ENCODE results near the gene NT5DC1. TPM values are rescaled to one million over a fixed set of nuclear protein-coding genes. Genes with fewer than 3 reads are reported as not detected.

NT5DC1 gene
- total RNA-seq, 1 donor from 2014 or later = 29.7 TPM

- H3K79me2 ChIP-seq (ENCODE audit: insufficient read depth, low read length) = peaks cover 19% of the 10 kb centered on the region
- Mint-ChIP-seq H3K36me3 (ENCODE audit: low read depth, unreplicated experiment) (no peaks in the 10 kb centered on the region), H3K4me3 (ENCODE audit: unreplicated experiment) (no peak overlapping the region), H3K9me3 (ENCODE audit: unreplicated experiment) (no peaks in the 10 kb centered on the region), H3K27me3 (ENCODE audit: low read depth, unreplicated experiment) (no peaks in the 10 kb centered on the region), H3K27ac (ENCODE audit: unreplicated experiment) (no peak overlapping the region), H3K4me1 (ENCODE audit: low read depth, unreplicated experiment) (peaks cover 3% of the 10 kb centered on the region)
- H3K9ac ChIP-seq (ENCODE audit: low read length) = no peak overlapping the region
- no peak overlapping the region for H3K27ac ChIP-seq (ENCODE audit: low read depth, low read length)
- H3K4me2 ChIP-seq (ENCODE audit: low read length) = no peak overlapping the region
- no peaks in the 10 kb centered on the region for H3K27me3 ChIP-seq (ENCODE audit: insufficient read depth, low read length)
- peaks cover 6% of the 10 kb centered on the region for H3K36me3 ChIP-seq (ENCODE audit: insufficient read depth, low read length)
- no peak overlapping the region for H3K4me3 ChIP-seq (ENCODE audit: insufficient read depth, low read depth, low read length)
- no peaks in the 10 kb centered on the region for H3K9me3 ChIP-seq (ENCODE audit: insufficient read depth, low read depth, low read length)
- no peaks in the 10 kb centered on the region for H3K4me1 ChIP-seq (ENCODE audit: insufficient read depth, low read length)
- TF ChIP-seq CTCF (IDR thresholded peaks at IDR 0.05; ENCODE audit: insufficient read depth, low read depth, low read length) (no peak), EZH2 (IDR thresholded peaks at IDR 0.05; ENCODE audit: insufficient read depth, low read length) (no peak)
- H2AFZ ChIP-seq (ENCODE audit: low read depth, low read length) = no peak overlapping the region
- DNase-seq (ENCODE audit: low read depth) (no peak), FAIRE-seq (no peak)
- H4K20me1 ChIP-seq (ENCODE audit: insufficient read depth, low read length) = peaks cover 13% of the 10 kb centered on the region
Observed at GRCh38 chr6:116271149-116271708, 170.6 kb downstream of the NT5DC1 start.

- no peak for FAIRE-seq
- Mint-ChIP-seq H3K27me3 (ENCODE audit: low read depth, unreplicated experiment) (no peaks in the 10 kb centered on the region), H3K27ac (ENCODE audit: unreplicated experiment) (no peak overlapping the region), H3K4me3 (ENCODE audit: unreplicated experiment) (peak overlapping the region; percentile 98), H3K4me1 (ENCODE audit: low read depth, unreplicated experiment) (peaks cover 5% of the 10 kb centered on the region), H3K36me3 (ENCODE audit: low read depth, unreplicated experiment) (no peaks in the 10 kb centered on the region), H3K9me3 (ENCODE audit: unreplicated experiment) (no peaks in the 10 kb centered on the region)
- H3K27me3 ChIP-seq (ENCODE audit: insufficient read depth, low read length) = no peaks in the 10 kb centered on the region
- peaks cover 42% of the 10 kb centered on the region for H4K20me1 ChIP-seq (ENCODE audit: insufficient read depth, low read length)
- H3K4me1 ChIP-seq (ENCODE audit: insufficient read depth, low read length) = peaks cover 20% of the 10 kb centered on the region
- TF ChIP-seq CTCF (IDR thresholded peaks at IDR 0.05; ENCODE audit: insufficient read depth, low read depth, low read length) (no peak), EZH2 (IDR thresholded peaks at IDR 0.05; ENCODE audit: insufficient read depth, low read length) (no peak)
- no peak overlapping the region for H2AFZ ChIP-seq (ENCODE audit: low read depth, low read length)
- peak overlapping the region; percentile 67 for H3K9ac ChIP-seq (ENCODE audit: low read length)
- H3K36me3 ChIP-seq (ENCODE audit: insufficient read depth, low read length) = peaks cover 17% of the 10 kb centered on the region
- H3K4me2 ChIP-seq (ENCODE audit: low read length) = peak overlapping the region; percentile 88
- no peaks in the 10 kb centered on the region for H3K9me3 ChIP-seq (ENCODE audit: insufficient read depth, low read depth, low read length)
- peak overlapping the region; percentile 57 for H3K4me3 ChIP-seq (ENCODE audit: insufficient read depth, low read depth, low read length)
- no peak overlapping the region for H3K27ac ChIP-seq (ENCODE audit: low read depth, low read length)
- no peak for DNase-seq (ENCODE audit: low read depth)
- peaks cover 52% of the 10 kb centered on the region for H3K79me2 ChIP-seq (ENCODE audit: insufficient read depth, low read length)
Observed at GRCh38 chr6:116277124-116277523, 176.5 kb downstream of the NT5DC1 start.

GRCh38 chr6:116278481-116278829 is 177.8 kb downstream of the NT5DC1 start:
- Histone ChIP-seq H3K36me3 (ENCODE audit: insufficient read depth, low read length) (peaks cover 13% of the 10 kb centered on the region), H3K4me3 (ENCODE audit: insufficient read depth, low read depth, low read length) (peak overlapping the region; percentile 89), H4K20me1 (ENCODE audit: insufficient read depth, low read length) (peaks cover 42% of the 10 kb centered on the region), H3K27me3 (ENCODE audit: insufficient read depth, low read length) (no peaks in the 10 kb centered on the region), H3K9me3 (ENCODE audit: insufficient read depth, low read depth, low read length) (no peaks in the 10 kb centered on the region), H3K4me2 (ENCODE audit: low read length) (peak overlapping the region; percentile 88), H2AFZ (ENCODE audit: low read depth, low read length) (no peak overlapping the region), H3K79me2 (ENCODE audit: insufficient read depth, low read length) (peaks cover 52% of the 10 kb centered on the region), H3K27ac (ENCODE audit: low read depth, low read length) (peak overlapping the region; percentile 97), H3K4me1 (ENCODE audit: insufficient read depth, low read length) (peaks cover 20% of the 10 kb centered on the region), H3K9ac (ENCODE audit: low read length) (peak overlapping the region; percentile 98)
- Mint-ChIP-seq H3K36me3 (ENCODE audit: low read depth, unreplicated experiment) (no peaks in the 10 kb centered on the region), H3K27ac (ENCODE audit: unreplicated experiment) (no peak overlapping the region), H3K4me1 (ENCODE audit: low read depth, unreplicated experiment) (peaks cover 5% of the 10 kb centered on the region), H3K4me3 (ENCODE audit: unreplicated experiment) (peak overlapping the region; percentile 98), H3K27me3 (ENCODE audit: low read depth, unreplicated experiment) (no peaks in the 10 kb centered on the region), H3K9me3 (ENCODE audit: unreplicated experiment) (no peaks in the 10 kb centered on the region)
- DNase-seq (ENCODE audit: low read depth) (no peak), FAIRE-seq (no peak)
- TF ChIP-seq EZH2 (IDR thresholded peaks at IDR 0.05; ENCODE audit: insufficient read depth, low read length) (no peak), CTCF (IDR thresholded peaks at IDR 0.05; ENCODE audit: insufficient read depth, low read depth, low read length) (no peak)

All from astrocyte (in vitro differentiated cells and primary cell).